Urinary bladder (tissue), 4 donors: ENCODE results near the gene ADAT3. TPM values are rescaled to one million over a fixed set of nuclear protein-coding genes. Genes with fewer than 3 reads are reported as not detected.

Experiments
- DNase-seq: peaks from one replicate; pipeline ENCODE4 v3.0.0-alpha.2; 2015; ENCODE audit errors: extremely low spot score
- H3K27ac ChIP-seq: one replicate; pipeline ENCODE4 v1.5.1; 2013; ENCODE audit warnings: low read depth, mild to moderate bottlenecking, moderate library complexity
- H3K36me3 ChIP-seq: one replicate; pipeline ENCODE4 v1.6.1; 2013; ENCODE audit warnings: mild to moderate bottlenecking, moderate library complexity; ENCODE audit not compliant: insufficient read depth
- H3K4me1 ChIP-seq: one replicate; pipeline ENCODE4 v1.6.1; 2013; ENCODE audit warnings: mild to moderate bottlenecking, moderate library complexity; ENCODE audit not compliant: insufficient read depth
- H3K4me3 ChIP-seq: one replicate; pipeline ENCODE4 v1.5.1; 2013; ENCODE audit warnings: low read depth, low read length
- WGBS: extraction: QIAGEN DNeasy Blood & Tissue Kit; methylation state at CpG from one replicate; pipeline ENCODE4 v1.1.7; 2013; 5-methylcytosine and 5-hydroxymethylcytosine counted together
- polyA plus RNA-seq: library from polyadenylated mRNA; stranded (reverse); fragments of 200-250 nt; gene quantifications from one replicate; pipeline ENCODE4 v1.2.3, GENCODE V29; 2013
- total RNA-seq: library from RNA; depleted of rRNA; stranded (reverse); fragments of >200 nt; gene quantifications from one replicate; pipeline ENCODE4 v1.2.3, GENCODE V29; 2014
- donor health status: healthy with polysubstance abuse.
- donor health status: healthy.

ADAT3 gene
- total and polyA plus RNA-seq, 2 donors: 1.4 to 4.3 TPM

- Histone ChIP-seq H3K4me3 (no peak overlapping the region), H3K27ac (no peak overlapping the region), H3K4me1 (no peaks in the 10 kb centered on the region), H3K36me3 (no peaks in the 10 kb centered on the region)
- no peak for DNase-seq
- 80% methylated on average over 3 of the region's 3 CpGs for WGBS
Observed at GRCh38 chr19:1936430-1936829, 31.2 kb downstream of the ADAT3 start.

- Histone ChIP-seq H3K27ac (no peak overlapping the region), H3K36me3 (no peaks in the 10 kb centered on the region), H3K4me3 (no peak overlapping the region), H3K4me1 (no peaks in the 10 kb centered on the region)
- WGBS: 85% methylated on average over 24 of the region's 24 CpGs
- no peak for DNase-seq
Observed at GRCh38 chr19:1936916-1937610, 31.9 kb downstream of the ADAT3 start.

GRCh38 chr19:1938071-1938470, 32.9 kb downstream of the ADAT3 start:
- DNase-seq: no peak
- WGBS: 63% methylated on average over 7 of the region's 7 CpGs

GRCh38 chr19:1941146-1942077, 36.2 kb downstream of the ADAT3 start, which contains the start of gene CSNK1G2:
Gene CSNK1G2 (plus strand): TSS chr19:1941172. CDS start chr19:1969773, 28,601 bp downstream.
- no peak for DNase-seq
- H3K4me1 ChIP-seq: peaks cover 2% of the 10 kb centered on the region
- WGBS: under 1% methylated on average over 97 of the region's 97 CpGs

More at GRCh38 chr19:1938071-1938470, 32.9 kb downstream of the ADAT3 start:
- H3K4me1 ChIP-seq: peaks cover 1% of the 10 kb centered on the region
- H3K36me3 ChIP-seq: no peaks in the 10 kb centered on the region
- H3K4me3 ChIP-seq: no peak overlapping the region
- no peak overlapping the region for H3K27ac ChIP-seq

GRCh38 chr19:1942078-1942933, 37.1 kb downstream of the ADAT3 start:
- peak; percentile 52 for DNase-seq
- Histone ChIP-seq H3K4me3 (peak overlapping the region; percentile 91), H3K36me3 (no peaks in the 10 kb centered on the region), H3K4me1 (peaks cover 2% of the 10 kb centered on the region), H3K27ac (peak overlapping the region; percentile 89)
- WGBS: 2% methylated on average over 40 of the region's 40 CpGs

More at GRCh38 chr19:1941146-1942077, 36.2 kb downstream of the ADAT3 start, which contains the start of gene CSNK1G2:
- Histone ChIP-seq H3K36me3 (no peaks in the 10 kb centered on the region), H3K27ac (peak within 1 kb of the TSS; percentile 96), H3K4me3 (peak within 1 kb of the TSS; percentile 91)

GRCh38 chr19:1942934-1943555, 37.8 kb downstream of the ADAT3 start:
- no peak for DNase-seq
- Histone ChIP-seq H3K27ac (no peak overlapping the region), H3K4me1 (peaks cover 2% of the 10 kb centered on the region), H3K4me3 (peak overlapping the region; percentile 91), H3K36me3 (no peaks in the 10 kb centered on the region)
- WGBS: 36% methylated on average over 21 of the region's 21 CpGs

- WGBS: 89% methylated on average over 22 of the region's 22 CpGs
- H3K36me3 ChIP-seq: no peaks in the 10 kb centered on the region
- H3K27ac ChIP-seq: no peak overlapping the region
- DNase-seq: no peak
- H3K4me1 ChIP-seq: peaks cover 2% of the 10 kb centered on the region
- H3K4me3 ChIP-seq: no peak overlapping the region
Observed at GRCh38 chr19:1943661-1944087, 38.5 kb downstream of the ADAT3 start.

- Histone ChIP-seq H3K27ac (no peak overlapping the region), H3K4me3 (no peak overlapping the region)
Observed at GRCh38 chr19:1944088-1944915, 39.1 kb downstream of the ADAT3 start.

GRCh38 chr19:1944916-1945561, 39.8 kb downstream of the ADAT3 start:
- no peak overlapping the region for H3K27ac ChIP-seq
- H3K4me1 ChIP-seq: peaks cover 2% of the 10 kb centered on the region
- no peaks in the 10 kb centered on the region for H3K36me3 ChIP-seq
- DNase-seq: no peak
- H3K4me3 ChIP-seq: no peak overlapping the region
- WGBS: 91% methylated on average over 30 of the region's 30 CpGs

More at GRCh38 chr19:1944088-1944915, 39.1 kb downstream of the ADAT3 start:
- WGBS: 82% methylated on average over 42 of the region's 42 CpGs
- H3K36me3 ChIP-seq: no peaks in the 10 kb centered on the region
- no peak for DNase-seq
- H3K4me1 ChIP-seq: peaks cover 2% of the 10 kb centered on the region

GRCh38 chr19:1945899-1946298, 40.7 kb downstream of the ADAT3 start:
- H3K4me1 ChIP-seq: peaks cover 2% of the 10 kb centered on the region
- no peak overlapping the region for H3K4me3 ChIP-seq
- WGBS: 79% methylated on average over 18 of the region's 18 CpGs
- no peak for DNase-seq
- no peak overlapping the region for H3K27ac ChIP-seq
- H3K36me3 ChIP-seq: no peaks in the 10 kb centered on the region

GRCh38 chr19:1947651-1948209, 42.5 kb downstream of the ADAT3 start:
- Histone ChIP-seq H3K4me1 (peaks cover 2% of the 10 kb centered on the region), H3K36me3 (no peaks in the 10 kb centered on the region), H3K4me3 (no peak overlapping the region), H3K27ac (no peak overlapping the region)
- no peak for DNase-seq
- WGBS: 87% methylated on average over 34 of the region's 34 CpGs
